Heart left ventricle (tissue), 16 donors: Measurements from ENCODE around the gene GPC6. TPM values are rescaled to one million over a fixed set of nuclear protein-coding genes. Genes with fewer than 3 reads are reported as not detected.

ENCODE experiments used
- ATAC-seq, 4 donors: fragments of 200-7000 bp; cut with Tn5 transposase; one replicate each; pipeline ENCODE4 v1.9.1; 2020 to 2022; ENCODE audit warnings: moderate library complexity in 4 of 4, mild to moderate bottlenecking in 3 of 4, moderate number of reproducible peaks in 1 of 4
- DNase-seq, 5 donors: peaks; one replicate each; pipeline ENCODE4 v3.0.0-alpha.2; 2020
- H3K27ac ChIP-seq, 12 donors: fragments of 200-600 bp; sonication (generic) in 4 of 12; one replicate each; pipeline versions ENCODE4 v1.5.0 to v1.8.0; 2016 to 2022; ENCODE audit warnings: mild to moderate bottlenecking in 2 of 12
- H3K27me3 ChIP-seq, 9 donors: fragments of 200-600 bp; sonication (generic) in 2 of 9; one replicate each; pipeline versions ENCODE4 v1.5.1 to v1.8.0; 2016 to 2022; ENCODE audit warnings: mild to moderate bottlenecking in 3 of 9
- H3K36me3 ChIP-seq, 9 donors: fragments of 200-600 bp; sonication (generic) in 2 of 9; one replicate each; pipeline versions ENCODE4 v1.5.0 to v1.8.0; 2018 to 2022; ENCODE audit warnings: mild to moderate bottlenecking in 2 of 9
- H3K4me1 ChIP-seq, 12 donors: fragments of 200-600 bp; sonication (generic) in 4 of 12; one replicate each; pipeline versions ENCODE4 v1.5.0 to v1.8.0; 2016 to 2022; ENCODE audit warnings: mild to moderate bottlenecking in 3 of 12
- H3K4me3 ChIP-seq, 12 donors: fragments of 200-600 bp; sonication (generic) in 4 of 12; one replicate each; pipeline versions ENCODE4 v1.5.0 to v1.8.0; 2017 to 2022; ENCODE audit warnings: mild to moderate bottlenecking in 9 of 12, moderate library complexity in 4 of 12
- H3K9me3 ChIP-seq, 12 donors: fragments of 200-600 bp; sonication (generic) in 4 of 12; one replicate each; pipeline versions ENCODE4 v1.5.0 to v1.8.0; 2016 to 2022; ENCODE audit warnings: mild to moderate bottlenecking in 1 of 12
- POLR2A ChIP-seq, 2 donors: fragments of 450-650 bp; IDR thresholded peaks; one replicate each; pipeline ENCODE4 v1.6.1; 2017; ENCODE audit warnings: antibody characterized with exemption in 2 of 2, mild to moderate bottlenecking in 2 of 2, moderate library complexity in 2 of 2
- WGBS, 4 donors: extraction: QIAGEN DNeasy Blood & Tissue Kit in 2 of 4; methylation state at CpG; one replicate each; pipeline versions ENCODE4 v1.1.5 to v1.1.7; 2013 to 2018; 5-methylcytosine and 5-hydroxymethylcytosine counted together
- intact Hi-C, 10 donors: fragments of 100-400 bp; cut with DNase I; formaldehyde crosslinking; loops; one replicate each; pipeline versions ENCODE4 v1.11.1 to v1.14.2; 2022
- polyA plus RNA-seq, 2 donors: library from polyadenylated mRNA; stranded (reverse); fragments of 200-250 nt; gene quantifications; one replicate each; pipeline ENCODE4 v1.2.3, GENCODE V29; 2013
- total RNA-seq, 9 donors: library from RNA; depleted of rRNA in 2 of 9; stranded (reverse); fragments of >200 nt in 2 of 9; fragmentation: NEBNext Ultra II Directional in 3 of 9; extraction: Animal tissue kit (Norgen Biotek cat#: 25700) in 3 of 9; gene quantifications; one replicate each; pipeline versions ENCODE4 v1.1.0 to v1.2.4, GENCODE V29; 2016 to 2023
- TF ChIP-seq, protein P1 (sequence below), 12 donors: fragments of 200-600 bp; sonication (generic) in 4 of 12; IDR thresholded peaks; one replicate each; pipeline versions ENCODE4 v1.5.0 to v1.8.0; 2018 to 2022; ENCODE audit warnings: antibody characterized with exemption in 12 of 12, mild to moderate bottlenecking in 5 of 12
- donor health status: ischemic (EF 13 %, LVEDD 7.1; RV severe dilation, severe dysfunction).
- donor health status: healthy with polysubstance abuse.
- donor health status: DM: no; HTN: yes; CAD: no.
- donor health status: DM: no; HTN: no; CAD: no.
- donor health status: ischemic (EF 25% LVEDD 6.9; RV normal size, moderate dysfunction).
- donor health status: ischemic (EF 25% LVEDD 5.7; RV mildly dilated, moderate dysfunction).
- donor health status: healthy.
- donor health status: DM: yes; HTN: yes; CAD: no.
- donor health status: ischemic (EF 35%, LVEDD 5.7; RV mildly dilated, moderate dysfunction).
- donor health status: nonischemic (EF 11% LVEDD 7.7; RV severe dilation, severe dysfunction).
- donor health status: DM: yes; HTN: yes; CAD: no.
- donor health status: PGD.
- donor health status: ischemic (EF 29% LVEDD 5.4; RV normal size, mild dysfunction).
- donor health status: nonischemic (EF 23%, LVEDD 6.1; RV moderate dilation, normal function).

GPC6 gene
- total and polyA plus RNA-seq, 11 donors, result 0.08 to 6.2 (median 2.0) TPM

DNA sequence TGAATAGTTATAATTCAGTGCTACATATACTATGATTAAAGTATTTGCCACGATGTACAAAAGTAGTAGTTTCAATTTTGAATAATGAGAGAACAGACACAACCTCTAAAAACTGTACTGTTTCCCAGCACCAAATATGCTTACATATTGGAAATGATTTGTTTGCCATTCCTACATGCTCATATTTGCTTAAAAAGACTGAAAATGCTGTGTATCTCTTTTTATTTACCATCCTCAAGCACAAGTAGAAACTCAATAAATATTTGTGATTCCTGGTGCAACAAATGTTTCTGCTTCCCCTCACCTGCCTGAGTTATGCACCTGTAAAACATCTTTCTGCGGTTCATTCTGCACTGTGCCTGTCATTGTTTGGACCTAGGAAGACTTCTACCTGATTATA, 740.7 kb downstream of the GPC6 start:
- no peaks in the 10 kb centered on the region for H3K4me1 ChIP-seq
- no peak for TF ChIP-seq POLR2A (IDR thresholded peaks at IDR 0.05)
- TF ChIP-seq, protein P1, sequence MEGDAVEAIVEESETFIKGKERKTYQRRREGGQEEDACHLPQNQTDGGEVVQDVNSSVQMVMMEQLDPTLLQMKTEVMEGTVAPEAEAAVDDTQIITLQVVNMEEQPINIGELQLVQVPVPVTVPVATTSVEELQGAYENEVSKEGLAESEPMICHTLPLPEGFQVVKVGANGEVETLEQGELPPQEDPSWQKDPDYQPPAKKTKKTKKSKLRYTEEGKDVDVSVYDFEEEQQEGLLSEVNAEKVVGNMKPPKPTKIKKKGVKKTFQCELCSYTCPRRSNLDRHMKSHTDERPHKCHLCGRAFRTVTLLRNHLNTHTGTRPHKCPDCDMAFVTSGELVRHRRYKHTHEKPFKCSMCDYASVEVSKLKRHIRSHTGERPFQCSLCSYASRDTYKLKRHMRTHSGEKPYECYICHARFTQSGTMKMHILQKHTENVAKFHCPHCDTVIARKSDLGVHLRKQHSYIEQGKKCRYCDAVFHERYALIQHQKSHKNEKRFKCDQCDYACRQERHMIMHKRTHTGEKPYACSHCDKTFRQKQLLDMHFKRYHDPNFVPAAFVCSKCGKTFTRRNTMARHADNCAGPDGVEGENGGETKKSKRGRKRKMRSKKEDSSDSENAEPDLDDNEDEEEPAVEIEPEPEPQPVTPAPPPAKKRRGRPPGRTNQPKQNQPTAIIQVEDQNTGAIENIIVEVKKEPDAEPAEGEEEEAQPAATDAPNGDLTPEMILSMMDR (IDR thresholded peaks at IDR 0.05), result no peak
- intact Hi-C loops, result no loop called here
- H3K36me3 ChIP-seq, result no peaks in the 10 kb centered on the region
- WGBS, 4 donors, result 59 to 93% (median 86%) methylated on average over 2 of the region's 2 CpGs
- no peaks in the 10 kb centered on the region for H3K27me3 ChIP-seq
- no peak overlapping the region for H3K27ac ChIP-seq
- no peaks in the 10 kb centered on the region for H3K9me3 ChIP-seq
- H3K4me3 ChIP-seq, result no peak overlapping the region
- ATAC-seq, result no peak
- DNase-seq, result no peak

GRCh38 chr13:93975242-93975641, 748.6 kb downstream of the GPC6 start:
- intact Hi-C loops, result no loop called here
- no peaks in the 10 kb centered on the region for H3K4me1 ChIP-seq
- ATAC-seq, result no peak
- TF ChIP-seq, protein P1 (IDR thresholded peaks at IDR 0.05), result no peak
- TF ChIP-seq POLR2A (IDR thresholded peaks at IDR 0.05), result no peak
- peaks cover 0 to 7% (median 0%) of the 10 kb centered on the region in 12 donors for H3K9me3 ChIP-seq
- no peak overlapping the region for H3K4me3 ChIP-seq
- no peak overlapping the region for H3K27ac ChIP-seq
- H3K27me3 ChIP-seq, result no peaks in the 10 kb centered on the region
- DNase-seq, result no peak
- WGBS, 4 donors, result 79 to 90% (median 86%) methylated on average over 2 of the region's 2 CpGs
- no peaks in the 10 kb centered on the region for H3K36me3 ChIP-seq

DNA sequence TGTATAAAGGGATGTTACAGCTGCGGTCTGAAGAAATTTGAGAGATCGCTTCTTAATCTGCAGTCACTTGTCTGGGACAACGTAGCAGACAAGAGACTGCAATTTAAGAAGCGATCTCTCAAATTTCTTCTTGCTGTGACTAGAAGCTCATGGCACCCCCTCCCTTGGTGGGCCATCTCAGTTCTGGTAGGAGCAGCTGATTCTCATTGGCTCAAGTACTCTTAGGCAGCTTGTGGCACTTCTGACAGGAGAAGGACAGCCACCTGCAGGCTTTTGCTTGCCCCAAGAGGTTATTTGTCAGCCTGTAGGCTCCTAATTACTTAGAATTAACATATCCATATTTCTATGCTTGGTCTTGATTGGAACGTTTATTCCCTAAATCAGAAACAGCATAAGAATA, 749.9 kb downstream of the GPC6 start:
- Histone ChIP-seq H3K27me3 (no peaks in the 10 kb centered on the region), H3K9me3 (peaks cover 0 to 7% (median 0%) of the 10 kb centered on the region in 12 donors), H3K4me1 (no peaks in the 10 kb centered on the region), H3K4me3 (no peak overlapping the region), H3K27ac (no peak overlapping the region), H3K36me3 (no peaks in the 10 kb centered on the region)
- ATAC-seq (no peak), DNase-seq (no peak)
- WGBS, 4 donors, result 84 to 91% (median 87%) methylated on average over 5 of the region's 5 CpGs
- intact Hi-C loops, result no loop called here
- TF ChIP-seq POLR2A (IDR thresholded peaks at IDR 0.05), result no peak
- TF ChIP-seq, protein P1 (IDR thresholded peaks at IDR 0.05), result no peak

- intact Hi-C loops, result no loop called here
- Histone ChIP-seq H3K9me3 (peaks cover 0 to 7% (median 0%) of the 10 kb centered on the region in 12 donors), H3K4me3 (no peak overlapping the region), H3K27me3 (no peaks in the 10 kb centered on the region), H3K27ac (no peak overlapping the region), H3K36me3 (no peaks in the 10 kb centered on the region), H3K4me1 (no peaks in the 10 kb centered on the region)
- no peak for TF ChIP-seq POLR2A (IDR thresholded peaks at IDR 0.05)
- TF ChIP-seq, protein P1 (IDR thresholded peaks at IDR 0.05), result no peak
- DNase-seq, result no peak
- no peak for ATAC-seq
- WGBS, 4 donors, result 70 to 82% (median 77%) methylated on average over 3 of the region's 3 CpGs
Observed at GRCh38 chr13:93977986-93978385, 751.4 kb downstream of the GPC6 start.
